ENCODE results near the gene GREB1. TPM values are rescaled to one million over a fixed set of nuclear protein-coding genes. Genes with fewer than 3 reads are reported as not detected.

GREB1 gene
- total RNA-seq, 1 donor from 2014 or later: 2.3 TPM

DNA sequence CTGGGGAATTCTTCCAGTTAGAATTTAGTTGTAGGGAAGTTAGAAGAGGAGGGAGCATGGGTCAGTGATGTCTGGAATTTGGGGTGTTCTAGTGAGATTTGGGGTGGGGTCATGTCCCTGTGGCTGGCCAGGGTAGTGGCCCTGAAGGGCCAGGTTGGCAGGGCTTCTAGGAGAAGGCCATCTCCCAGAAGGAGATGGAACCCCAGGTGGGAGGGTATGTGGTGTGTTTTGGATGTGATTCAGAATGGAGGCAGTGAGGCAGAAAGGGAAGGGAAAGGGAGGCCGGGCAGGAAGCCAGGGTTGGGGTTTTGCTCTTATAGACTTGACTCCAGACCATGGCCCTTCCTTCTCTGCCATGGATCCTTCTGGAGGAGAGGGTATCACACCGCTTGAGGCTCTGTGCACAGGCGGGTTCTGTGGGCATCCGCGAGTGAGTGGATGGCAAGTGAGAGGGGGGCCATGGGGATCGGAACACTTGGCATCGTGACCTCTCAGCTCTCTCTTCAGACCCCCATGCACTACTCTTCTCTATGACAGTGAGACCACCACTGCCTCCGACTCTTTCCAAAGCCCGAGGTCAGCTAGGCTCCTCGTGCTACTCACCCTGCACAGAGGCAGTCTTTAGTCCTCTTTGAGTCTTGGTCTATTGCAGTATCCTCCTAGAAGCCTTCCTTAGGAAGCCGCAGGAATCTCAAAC, 7.3 kb downstream of the GREB1 start:
- Histone ChIP-seq H3K36me3 (no peaks in the 10 kb centered on the region), H3K4me3 (no peak overlapping the region), H3K27me3 (ENCODE audit: low read depth) (peaks cover 21% of the 10 kb centered on the region), H3K27ac (no peak overlapping the region), H3K9me3 (no peaks in the 10 kb centered on the region), H3K4me1 (no peaks in the 10 kb centered on the region)
- TF ChIP-seq, protein P1, sequence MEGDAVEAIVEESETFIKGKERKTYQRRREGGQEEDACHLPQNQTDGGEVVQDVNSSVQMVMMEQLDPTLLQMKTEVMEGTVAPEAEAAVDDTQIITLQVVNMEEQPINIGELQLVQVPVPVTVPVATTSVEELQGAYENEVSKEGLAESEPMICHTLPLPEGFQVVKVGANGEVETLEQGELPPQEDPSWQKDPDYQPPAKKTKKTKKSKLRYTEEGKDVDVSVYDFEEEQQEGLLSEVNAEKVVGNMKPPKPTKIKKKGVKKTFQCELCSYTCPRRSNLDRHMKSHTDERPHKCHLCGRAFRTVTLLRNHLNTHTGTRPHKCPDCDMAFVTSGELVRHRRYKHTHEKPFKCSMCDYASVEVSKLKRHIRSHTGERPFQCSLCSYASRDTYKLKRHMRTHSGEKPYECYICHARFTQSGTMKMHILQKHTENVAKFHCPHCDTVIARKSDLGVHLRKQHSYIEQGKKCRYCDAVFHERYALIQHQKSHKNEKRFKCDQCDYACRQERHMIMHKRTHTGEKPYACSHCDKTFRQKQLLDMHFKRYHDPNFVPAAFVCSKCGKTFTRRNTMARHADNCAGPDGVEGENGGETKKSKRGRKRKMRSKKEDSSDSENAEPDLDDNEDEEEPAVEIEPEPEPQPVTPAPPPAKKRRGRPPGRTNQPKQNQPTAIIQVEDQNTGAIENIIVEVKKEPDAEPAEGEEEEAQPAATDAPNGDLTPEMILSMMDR (IDR thresholded peaks at IDR 0.05): no peak
- intact Hi-C loops (cut with DNase I): no loop called here
- peak in 1 of 2 donors; percentile 7 for ATAC-seq
- no peak for DNase-seq

DNA sequence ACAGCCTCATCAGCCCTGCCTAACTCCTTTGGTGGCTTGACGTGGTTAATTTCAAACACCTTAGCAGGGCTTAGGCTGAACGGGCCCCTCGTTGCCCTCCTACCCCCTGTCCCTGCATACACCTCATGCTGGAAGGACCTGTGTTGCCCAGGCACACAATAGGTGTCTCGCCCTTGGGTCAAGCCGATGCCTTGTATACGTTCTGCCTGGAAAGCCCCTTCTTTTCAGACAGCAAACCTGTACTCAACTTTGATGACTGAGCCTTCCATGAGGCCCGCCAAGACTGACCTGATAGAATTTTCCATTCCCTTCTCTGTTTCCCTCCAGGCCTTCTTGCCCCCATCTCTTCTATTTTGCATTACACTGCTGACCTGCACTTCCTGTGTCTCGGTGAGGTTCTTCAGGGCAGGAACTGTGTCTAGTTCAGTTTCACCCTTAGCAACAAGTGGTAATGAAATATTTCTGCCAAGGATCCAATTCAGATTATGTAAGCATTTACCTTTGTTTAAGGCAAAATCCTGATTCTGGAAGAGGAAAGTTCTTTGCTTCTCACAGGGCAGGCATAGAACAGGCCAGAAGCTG, 7.9 kb downstream of the GREB1 start:
- Histone ChIP-seq H3K36me3 (no peaks in the 10 kb centered on the region), H3K27ac (no peak overlapping the region), H3K9me3 (no peaks in the 10 kb centered on the region), H3K27me3 (ENCODE audit: low read depth) (peaks cover 16% of the 10 kb centered on the region), H3K4me3 (no peak overlapping the region), H3K4me1 (no peaks in the 10 kb centered on the region)
- TF ChIP-seq, protein P1 (IDR thresholded peaks at IDR 0.05): no peak
- DNase-seq (no peak), ATAC-seq (peak in 1 of 2 donors; percentile 27)
- intact Hi-C loops (cut with DNase I): no loop called here

DNA sequence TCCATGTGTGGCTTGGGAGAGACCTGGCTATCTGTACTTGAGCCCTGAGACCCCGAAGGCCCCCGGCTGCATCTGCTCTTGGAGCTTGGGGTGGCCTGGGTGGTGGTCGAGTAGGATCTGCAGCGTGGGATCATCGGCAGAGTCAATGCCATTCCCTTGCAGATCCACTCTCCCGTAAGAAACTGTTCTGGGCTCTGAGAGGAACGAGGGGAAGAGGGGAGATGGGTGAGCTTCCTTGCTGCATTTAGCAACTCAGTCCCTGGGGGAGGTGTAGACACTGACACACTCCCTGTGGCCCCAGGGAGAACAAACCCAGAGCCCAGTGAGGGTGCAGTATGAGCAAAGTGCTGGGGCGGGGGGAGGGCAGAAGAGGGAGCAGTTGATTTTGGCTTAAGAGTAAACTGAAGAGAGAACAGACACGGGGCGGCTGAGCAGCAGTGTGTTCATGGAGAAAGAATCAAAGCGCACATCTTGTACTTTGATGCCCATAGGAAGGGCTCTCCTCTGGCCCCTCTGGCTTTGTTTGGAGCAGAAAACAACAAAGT, 8.5 kb downstream of the GREB1 start:
- DNase-seq (no peak), ATAC-seq (no peak)
- peaks cover 11% of the 10 kb centered on the region for H3K27me3 ChIP-seq (ENCODE audit: low read depth)
- TF ChIP-seq, protein P1 (IDR thresholded peaks at IDR 0.05): no peak
- no peaks in the 10 kb centered on the region for H3K4me1 ChIP-seq
- H3K36me3 ChIP-seq: no peaks in the 10 kb centered on the region
- intact Hi-C loops (cut with DNase I): no loop called here
- H3K9me3 ChIP-seq: no peaks in the 10 kb centered on the region
- H3K27ac ChIP-seq: no peak overlapping the region
- H3K4me3 ChIP-seq: no peak overlapping the region

DNA sequence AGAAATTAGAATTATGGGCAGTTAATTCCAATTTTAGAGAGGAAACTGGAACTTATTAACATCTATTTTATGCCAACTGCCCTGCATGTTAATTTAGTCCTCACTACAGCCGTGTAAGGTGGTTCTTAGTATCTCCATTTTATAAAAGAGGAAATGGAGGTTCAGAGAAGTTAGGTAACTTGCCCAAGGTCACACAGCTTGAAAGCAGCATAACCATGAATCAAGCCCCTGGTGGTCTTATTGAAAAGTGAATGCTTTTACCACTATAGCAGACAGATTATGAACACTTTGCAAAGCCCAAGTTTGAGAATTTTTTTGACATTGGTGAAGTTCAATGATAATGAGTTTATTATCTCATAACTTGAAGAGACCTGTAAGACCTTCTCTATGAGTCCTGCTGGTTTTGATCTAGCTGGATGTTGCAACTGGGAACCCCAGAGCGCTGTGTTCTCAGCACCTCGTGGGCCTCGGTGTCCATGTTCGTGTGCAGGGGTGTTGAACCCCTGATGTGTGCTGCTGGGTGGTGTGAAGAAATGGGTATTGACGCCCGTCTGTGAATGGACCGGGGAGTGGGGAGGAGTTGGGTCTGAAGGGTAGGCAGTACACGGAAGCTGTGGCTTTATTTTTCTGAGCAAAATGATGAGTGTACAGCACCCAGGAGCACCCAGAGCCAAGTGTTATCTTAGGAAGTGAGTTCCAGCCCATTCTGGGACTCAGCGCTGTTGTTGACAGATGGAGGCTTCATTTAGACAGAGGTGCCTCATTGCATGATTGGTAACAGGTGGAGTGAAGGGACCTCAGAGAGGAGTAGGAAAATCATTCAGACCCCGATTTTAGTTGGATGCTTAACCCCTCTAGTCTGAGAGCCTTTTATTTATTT, 9.7 kb downstream of the GREB1 start:
- H3K4me3 ChIP-seq: no peak overlapping the region
- H3K27me3 ChIP-seq (ENCODE audit: low read depth): peaks cover 12% of the 10 kb centered on the region
- TF ChIP-seq, protein P1 (IDR thresholded peaks at IDR 0.05): no peak
- no peaks in the 10 kb centered on the region for H3K9me3 ChIP-seq
- DNase-seq (no peak), ATAC-seq (no peak)
- no peak overlapping the region for H3K27ac ChIP-seq
- intact Hi-C loops (cut with DNase I): no loop called here
- H3K36me3 ChIP-seq: no peaks in the 10 kb centered on the region
- H3K4me1 ChIP-seq: no peaks in the 10 kb centered on the region

DNA sequence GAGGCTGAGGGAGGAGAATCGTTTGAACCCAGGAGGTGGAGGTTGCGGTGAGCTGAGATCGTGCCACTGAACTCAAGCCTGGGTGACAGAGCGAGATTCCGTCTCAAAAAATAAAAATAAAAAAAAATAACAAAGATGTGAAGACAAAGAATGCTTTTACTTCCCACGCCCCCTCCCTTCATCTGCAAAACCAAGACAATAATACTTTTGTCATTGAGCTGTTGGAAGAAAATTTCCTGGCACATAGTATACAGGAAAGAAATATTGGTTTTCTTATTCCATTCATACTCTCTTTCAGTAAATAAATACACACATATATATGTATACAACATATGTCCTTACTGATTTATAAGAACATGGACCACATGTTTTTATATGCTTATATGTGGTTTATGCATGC, 12.2 kb downstream of the GREB1 start:
- TF ChIP-seq, protein P1 (IDR thresholded peaks at IDR 0.05): no peak
- peaks cover 18% of the 10 kb centered on the region for H3K27me3 ChIP-seq (ENCODE audit: low read depth)
- DNase-seq (no peak), ATAC-seq (no peak)
- intact Hi-C loops (cut with DNase I): no loop called here
- H3K27ac ChIP-seq: no peak overlapping the region
- H3K4me3 ChIP-seq: no peak overlapping the region
- H3K4me1 ChIP-seq: no peaks in the 10 kb centered on the region
- H3K36me3 ChIP-seq: no peaks in the 10 kb centered on the region
- H3K9me3 ChIP-seq: peaks cover 4% of the 10 kb centered on the region
